HEK293T (cell line): ENCODE data around the gene BSG.

Experiments
- CTCF ChIA-PET: fragments of 350-600 bp; formaldehyde crosslinking; extraction: SDS; loops from one replicate; lab custom pipeline; 2021; ENCODE audit warnings: antibody characterized with exemption, inconsistent platforms; lab: Yijun Ruan, JAX
- POLR2A ChIA-PET: fragments of 350-600 bp; formaldehyde crosslinking; extraction: SDS; loops from one replicate; lab custom pipeline; 2020; ENCODE audit warnings: antibody characterized with exemption, inconsistent platforms; lab: Yijun Ruan, JAX
- DNase-seq: peaks from one replicate; pipeline ENCODE4 v3.0.0; 2012; ENCODE audit warnings: mixed read lengths; ENCODE audit errors: extremely low spot score
- ARNT ChIP-seq: fragments of 450-650 bp; IDR thresholded peaks from 2 replicates; pipeline ENCODE4 v1.6.1; 2017; ENCODE audit warnings: mild to moderate bottlenecking
- BHLHE40 ChIP-seq: fragments of 450-650 bp; IDR thresholded peaks from 2 replicates; pipeline ENCODE4 v1.6.1; 2016; ENCODE audit warnings: mild to moderate bottlenecking, moderate library complexity, borderline replicate concordance
- CTBP1 ChIP-seq: fragments of 450-650 bp; IDR thresholded peaks from 2 replicates; pipeline ENCODE4 v1.6.1; 2016; ENCODE audit warnings: borderline replicate concordance
- ELF4 ChIP-seq: fragments of 450-650 bp; IDR thresholded peaks from 2 replicates; pipeline ENCODE4 v1.6.1; 2017; ENCODE audit warnings: antibody characterized with exemption
- FOXA1 ChIP-seq: fragments of 450-650 bp; IDR thresholded peaks from 2 replicates; pipeline ENCODE4 v1.6.1; 2016; ENCODE audit warnings: mild to moderate bottlenecking
- FOXK2 ChIP-seq: fragments of 450-650 bp; IDR thresholded peaks from 2 replicates; pipeline ENCODE4 v1.6.1; 2016; ENCODE audit warnings: mild to moderate bottlenecking
- FOXM1 ChIP-seq: fragments of 450-650 bp; IDR thresholded peaks from 2 replicates; pipeline ENCODE4 v1.6.1; 2017; ENCODE audit warnings: mild to moderate bottlenecking, borderline replicate concordance
- HDGF ChIP-seq: fragments of 450-650 bp; IDR thresholded peaks from 2 replicates; pipeline ENCODE4 v1.6.1; 2017; ENCODE audit warnings: antibody characterized with exemption, borderline replicate concordance
- L3MBTL2 ChIP-seq: fragments of 450-650 bp; conservative IDR thresholded peaks from 2 replicates; pipeline ENCODE4 v1.6.1; 2016; ENCODE audit warnings: mild to moderate bottlenecking
- LEF1 ChIP-seq: fragments of 450-650 bp; IDR thresholded peaks from 2 replicates; pipeline ENCODE4 v1.6.1; 2017; ENCODE audit warnings: mild to moderate bottlenecking, borderline replicate concordance
- NFRKB ChIP-seq: fragments of 450-650 bp; IDR thresholded peaks from 2 replicates; pipeline ENCODE4 v1.6.1; 2016; ENCODE audit warnings: mild to moderate bottlenecking, moderate library complexity
- PKNOX1 ChIP-seq: fragments of 450-650 bp; IDR thresholded peaks from 2 replicates; pipeline ENCODE4 v1.6.1; 2016
- SP1 ChIP-seq: fragments of 450-650 bp; IDR thresholded peaks from 2 replicates; pipeline ENCODE4 v1.6.1; 2017
- SUZ12 ChIP-seq: fragments of 450-650 bp; IDR thresholded peaks from 2 replicates; pipeline ENCODE4 v1.6.1; 2016; ENCODE audit warnings: mild to moderate bottlenecking
- TARDBP ChIP-seq: fragments of 450-650 bp; IDR thresholded peaks from 2 replicates; pipeline ENCODE4 v1.6.1; 2016
- ZNF384 ChIP-seq: fragments of 450-650 bp; IDR thresholded peaks from 2 replicates; pipeline ENCODE4 v1.6.1; 2016

BSG gene

GRCh38 chr19:567296-567900, 5.0 kb upstream of the BSG start:
- DNase-seq, result no peak
- CTCF ChIA-PET, result no interaction called here
- POLR2A ChIA-PET, result no interaction called here
- TF ChIP-seq BHLHE40, result no peak
- TF ChIP-seq FOXK2, result no peak
- no peak for TF ChIP-seq NFRKB
- TF ChIP-seq L3MBTL2, result no peak
- TF ChIP-seq LEF1, result no peak
- no peak for TF ChIP-seq ARNT
- no peak for TF ChIP-seq FOXA1
- no peak for TF ChIP-seq CTBP1
- TF ChIP-seq HDGF, result no peak
- TF ChIP-seq FOXM1, result no peak
- no peak for TF ChIP-seq ELF4
- no peak for TF ChIP-seq ZNF384
- no peak for TF ChIP-seq PKNOX1
- TF ChIP-seq TARDBP, result no peak
- TF ChIP-seq SP1, result no peak
- TF ChIP-seq SUZ12, result no peak

- DNase-seq, result peak; percentile 34
- CTCF ChIA-PET, result no interaction called here
- POLR2A ChIA-PET, result no interaction called here
- TF ChIP-seq SUZ12, result no peak
These were observed 2.1 kb upstream of the BSG start for GRCh38 chr19:570251-570686.

GRCh38 chr19:570937-571565, 1.3 kb upstream of the BSG start:
- ChIA-PET CTCF (no interaction called here), POLR2A (interaction anchor here (0.9 kb wide), 1 partner anchor 39 kb away, joined by 5 read pairs; the partner anchor contains the start of gene CDC34)
- TF ChIP-seq L3MBTL2 (peak; percentile 82), HDGF (0 out of 2 replicates have a peak, but pooled peaks have one; percentile 43), ARNT (no peak)
- peak; percentile 32 for DNase-seq

GRCh38 chr19:571566-571974, 826 bp upstream of the BSG start:
- CTCF ChIA-PET, result no interaction called here
- no peak for DNase-seq
- TF ChIP-seq NFRKB (no peak), ELF4 (no peak), PKNOX1 (no peak; the same call in 1 of the 2 replicates), L3MBTL2 (no peak), ZNF384 (no peak), FOXK2 (no peak), SUZ12 (no peak), SP1 (no peak), CTBP1 (no peak)
- POLR2A ChIA-PET, result interaction anchor here (0.9 to 1.1 kb wide), 4 partner anchors 16 to 83 kb away, joined by 3 to 5 read pairs (median 3); partner anchors contain the start of gene CDC34

- ChIA-PET POLR2A (interaction anchor here (1.0 to 1.1 kb wide), 2 partner anchors 41 to 55 kb away, joined by 3 read pairs; partner anchors contain the start of gene CDC34), CTCF (no interaction called here)
- TF ChIP-seq SUZ12, result no peak
- TF ChIP-seq LEF1, result no peak
- TF ChIP-seq ELF4, result no peak
- no peak for TF ChIP-seq FOXK2
- 0 out of 2 replicates have a peak, but pooled peaks have one; percentile 21 for TF ChIP-seq L3MBTL2
- no peak for DNase-seq
These were observed 535 bp downstream of the BSG start for GRCh38 chr19:572743-573518.

- POLR2A ChIA-PET, result no interaction called here
- TF ChIP-seq SP1 (no peak), ARNT (no peak), NFRKB (no peak)
- CTCF ChIA-PET, result no interaction called here
- no peak for DNase-seq
These were observed 1.1 kb downstream of the BSG start for GRCh38 chr19:573519-573825.
